Memory B cell (primary cell): ENCODE results near the gene ANKRD55.
"Not testable (repeated sequence)": the region's sequence is repeated elsewhere in the genome, so short reads cannot be mapped to it uniquely, and the experiment has no call there.

Experiments
- ATAC-seq: fragments of 150-1000 bp; cut with Tn5 transposase; 2 replicates; pipeline ENCODE4 v1.10.0; 2021; ENCODE audit warnings: low read depth, mild to moderate bottlenecking, moderate library complexity
- DNase-seq, 2 donors: peaks; one replicate each; pipeline ENCODE4 v3.0.0; 2022; ENCODE audit warnings: low spot score in 2 of 2
- H3K27ac Mint-ChIP-seq: one replicate; pipeline ENCODE4 v1.8.0; 2022; ENCODE audit warnings: mild to moderate bottlenecking, moderate library complexity, mixed read lengths
- H3K27me3 Mint-ChIP-seq: one replicate; pipeline ENCODE4 v1.8.0; 2022; ENCODE audit warnings: mixed read lengths
- H3K36me3 Mint-ChIP-seq: one replicate; pipeline ENCODE4 v1.8.0; 2022; ENCODE audit warnings: mild to moderate bottlenecking, mixed read lengths
- H3K4me1 Mint-ChIP-seq: one replicate; pipeline ENCODE4 v1.8.0; 2022; ENCODE audit warnings: mixed read lengths
- H3K4me3 Mint-ChIP-seq: one replicate; pipeline ENCODE4 v1.8.0; 2022; ENCODE audit warnings: mild to moderate bottlenecking, moderate library complexity, mixed read lengths
- H3K9me3 Mint-ChIP-seq: one replicate; pipeline ENCODE4 v1.8.0; 2022; ENCODE audit warnings: mixed read lengths

Gene ANKRD55

GRCh38 chr5:56233230-56233629 lies at the start of gene ANKRD55:
TSS of gene ANKRD55 (minus strand) at chr5:56233330. CDS start at chr5:56232913, 417 bp downstream.
- H3K4me1 Mint-ChIP-seq = no peaks in the 10 kb centered on the region
- no peak for ATAC-seq
- peaks cover 21% of the 10 kb centered on the region for H3K27me3 Mint-ChIP-seq

GRCh38 chr5:56282216-56282615 lies 49.1 kb upstream of the ANKRD55 start:
- no peak overlapping the region for H3K4me3 Mint-ChIP-seq
- no peak for DNase-seq
- H3K9me3 Mint-ChIP-seq = no peaks in the 10 kb centered on the region
- no peak overlapping the region for H3K27ac Mint-ChIP-seq
- peaks cover 8% of the 10 kb centered on the region for H3K4me1 Mint-ChIP-seq
- H3K27me3 Mint-ChIP-seq = no peaks in the 10 kb centered on the region
- no peaks in the 10 kb centered on the region for H3K36me3 Mint-ChIP-seq
- no peak for ATAC-seq

More at GRCh38 chr5:56233230-56233629, at the start of gene ANKRD55:
- Mint-ChIP-seq H3K4me3 (no peak within 1 kb of the TSS), H3K36me3 (no peaks in the 10 kb centered on the region), H3K9me3 (no peaks in the 10 kb centered on the region), H3K27ac (peak within 1 kb of the TSS; percentile 5)
- DNase-seq = no peak

- no peak overlapping the region for H3K27ac Mint-ChIP-seq
- ATAC-seq (no peak), DNase-seq (no peak)
- no peaks in the 10 kb centered on the region for H3K36me3 Mint-ChIP-seq
- no peak overlapping the region for H3K4me3 Mint-ChIP-seq
- H3K9me3 Mint-ChIP-seq = no peaks in the 10 kb centered on the region
- no peaks in the 10 kb centered on the region for H3K27me3 Mint-ChIP-seq
- H3K4me1 Mint-ChIP-seq = peaks cover 10% of the 10 kb centered on the region
Observed at GRCh38 chr5:56281489-56282165, 48.5 kb upstream of the ANKRD55 start.

GRCh38 chr5:56279979-56280378 lies 46.8 kb upstream of the ANKRD55 start:
- Mint-ChIP-seq H3K4me3 (no peak overlapping the region), H3K36me3 (no peaks in the 10 kb centered on the region), H3K9me3 (no peaks in the 10 kb centered on the region), H3K27me3 (no peaks in the 10 kb centered on the region), H3K4me1 (peaks cover 10% of the 10 kb centered on the region), H3K27ac (no peak overlapping the region)
- no peak for ATAC-seq
- no peak for DNase-seq

- H3K27ac Mint-ChIP-seq = no peak overlapping the region
- ATAC-seq = no peak
- H3K4me3 Mint-ChIP-seq = no peak overlapping the region
- H3K36me3 Mint-ChIP-seq = no peaks in the 10 kb centered on the region
- no peaks in the 10 kb centered on the region for H3K9me3 Mint-ChIP-seq
- H3K4me1 Mint-ChIP-seq = peaks cover 10% of the 10 kb centered on the region
- no peaks in the 10 kb centered on the region for H3K27me3 Mint-ChIP-seq
- no peak for DNase-seq
Observed at GRCh38 chr5:56279291-56279690, 46.2 kb upstream of the ANKRD55 start.

GRCh38 chr5:56278335-56278753 lies 45.2 kb upstream of the ANKRD55 start:
- Mint-ChIP-seq H3K27me3 (no peaks in the 10 kb centered on the region), H3K36me3 (no peaks in the 10 kb centered on the region), H3K4me3 (no peak overlapping the region), H3K4me1 (peaks cover 10% of the 10 kb centered on the region), H3K9me3 (no peaks in the 10 kb centered on the region), H3K27ac (no peak overlapping the region)
- ATAC-seq = no peak
- DNase-seq = no peak

- ATAC-seq (no peak), DNase-seq (no peak)
- H3K36me3 Mint-ChIP-seq = no peaks in the 10 kb centered on the region
- H3K27ac Mint-ChIP-seq = no peak overlapping the region
- H3K27me3 Mint-ChIP-seq = no peaks in the 10 kb centered on the region
- H3K4me3 Mint-ChIP-seq = no peak overlapping the region
- peaks cover 10% of the 10 kb centered on the region for H3K4me1 Mint-ChIP-seq
- H3K9me3 Mint-ChIP-seq = no peaks in the 10 kb centered on the region
Observed at GRCh38 chr5:56277573-56277972, 44.4 kb upstream of the ANKRD55 start.

GRCh38 chr5:56273376-56273955 lies 40.3 kb upstream of the ANKRD55 start:
- H3K4me1 Mint-ChIP-seq = peaks cover 28% of the 10 kb centered on the region
- no peaks in the 10 kb centered on the region for H3K27me3 Mint-ChIP-seq
- no peak overlapping the region for H3K4me3 Mint-ChIP-seq
- no peaks in the 10 kb centered on the region for H3K36me3 Mint-ChIP-seq
- no peaks in the 10 kb centered on the region for H3K9me3 Mint-ChIP-seq
- ATAC-seq (no peak), DNase-seq (no peak)
- H3K27ac Mint-ChIP-seq = no peak overlapping the region

GRCh38 chr5:56272765-56273164 lies 39.6 kb upstream of the ANKRD55 start:
- H3K4me3 Mint-ChIP-seq = no peak overlapping the region
- peaks cover 25% of the 10 kb centered on the region for H3K4me1 Mint-ChIP-seq
- H3K27ac Mint-ChIP-seq = no peak overlapping the region
- H3K9me3 Mint-ChIP-seq = no peaks in the 10 kb centered on the region
- no peaks in the 10 kb centered on the region for H3K36me3 Mint-ChIP-seq
- DNase-seq (no peak), ATAC-seq (no peak)
- no peaks in the 10 kb centered on the region for H3K27me3 Mint-ChIP-seq

- Mint-ChIP-seq H3K4me1 (peaks cover 18% of the 10 kb centered on the region), H3K4me3 (peak overlapping the region; percentile 67), H3K36me3 (no peaks in the 10 kb centered on the region), H3K27me3 (no peaks in the 10 kb centered on the region), H3K27ac (peak overlapping the region; percentile 79), H3K9me3 (no peaks in the 10 kb centered on the region)
- ATAC-seq (peak; percentile 87), DNase-seq (peak; percentile 76 to 80)
Observed at GRCh38 chr5:56270568-56271392, 37.6 kb upstream of the ANKRD55 start.

GRCh38 chr5:56270058-56270457 lies 36.9 kb upstream of the ANKRD55 start:
- Mint-ChIP-seq H3K9me3 (no peaks in the 10 kb centered on the region), H3K4me1 (peaks cover 18% of the 10 kb centered on the region), H3K36me3 (no peaks in the 10 kb centered on the region), H3K27me3 (no peaks in the 10 kb centered on the region), H3K27ac (peak overlapping the region; percentile 79), H3K4me3 (no peak overlapping the region)
- DNase-seq (peak in 1 of 2 donors; percentile 16), ATAC-seq (peak; percentile 28)

- peaks cover 2% of the 10 kb centered on the region for H3K27me3 Mint-ChIP-seq
- DNase-seq (peak in 1 of 2 donors; percentile 34), ATAC-seq (peak; percentile 66)
- peak overlapping the region; percentile 79 for H3K27ac Mint-ChIP-seq
- no peaks in the 10 kb centered on the region for H3K36me3 Mint-ChIP-seq
- peaks cover 21% of the 10 kb centered on the region for H3K4me1 Mint-ChIP-seq
- no peak overlapping the region for H3K4me3 Mint-ChIP-seq
- no peaks in the 10 kb centered on the region for H3K9me3 Mint-ChIP-seq
Observed at GRCh38 chr5:56269216-56269927, 36.2 kb upstream of the ANKRD55 start.

- not testable (repeated sequence) for DNase-seq, H3K27ac Mint-ChIP-seq, H3K27me3 Mint-ChIP-seq, H3K36me3 Mint-ChIP-seq, ATAC-seq, H3K4me3 Mint-ChIP-seq, H3K9me3 Mint-ChIP-seq
- H3K4me1 Mint-ChIP-seq = peaks cover 22% of the 10 kb centered on the region
Observed at GRCh38 chr5:56268707-56269106, 35.6 kb upstream of the ANKRD55 start.

- Mint-ChIP-seq H3K4me1 (peaks cover 22% of the 10 kb centered on the region), H3K9me3 (no peaks in the 10 kb centered on the region), H3K4me3 (no peak overlapping the region), H3K27ac (no peak overlapping the region), H3K36me3 (no peaks in the 10 kb centered on the region), H3K27me3 (peaks cover 2% of the 10 kb centered on the region)
- DNase-seq (no peak), ATAC-seq (no peak)
Observed at GRCh38 chr5:56267856-56268255, 34.7 kb upstream of the ANKRD55 start.
